ENCODE results near the gene ASCL2. TPM values are rescaled to one million over a fixed set of nuclear protein-coding genes. Genes with fewer than 3 reads are reported as not detected.
"Not testable (repeated sequence)": the region's sequence is repeated elsewhere in the genome, so short reads cannot be mapped to it uniquely, and the experiment has no call there.

ASCL2 gene
- polyA plus RNA-seq, 3 donors, result 1.5 to 3.8 (median 2.5) TPM

- DNase-seq (ENCODE audit: extremely low read depth in 1 of 11, low read depth in 9 of 11, low spot score in 4 of 11), result not testable (repeated sequence)
Measured at GRCh38 chr11:2286350-2286749, 16.0 kb upstream of the ASCL2 start.

GRCh38 chr11:2280208-2280607 lies 9.8 kb upstream of the ASCL2 start:
- no peak for DNase-seq (ENCODE audit: extremely low read depth in 1 of 11, low read depth in 9 of 11, low spot score in 4 of 11)

GRCh38 chr11:2277933-2278523 lies 7.6 kb upstream of the ASCL2 start:
- no peak for DNase-seq (ENCODE audit: extremely low read depth in 1 of 11, low read depth in 9 of 11, low spot score in 4 of 11)

GRCh38 chr11:2277008-2277346 lies 6.6 kb upstream of the ASCL2 start:
- no peak for DNase-seq (ENCODE audit: extremely low read depth in 1 of 11, low read depth in 9 of 11, low spot score in 4 of 11)

- no peak for DNase-seq (ENCODE audit: extremely low read depth in 1 of 11, low read depth in 9 of 11, low spot score in 4 of 11)
Measured at GRCh38 chr11:2276280-2277007, 6.1 kb upstream of the ASCL2 start.

- no peak for DNase-seq (ENCODE audit: extremely low read depth in 1 of 11, low read depth in 9 of 11, low spot score in 4 of 11)
Measured at GRCh38 chr11:2275334-2276279, 5.2 kb upstream of the ASCL2 start.

GRCh38 chr11:2273771-2274170 lies 3.4 kb upstream of the ASCL2 start:
- DNase-seq (ENCODE audit: extremely low read depth in 1 of 11, low read depth in 9 of 11, low spot score in 4 of 11), result no peak

GRCh38 chr11:2273311-2273710 lies 2.9 kb upstream of the ASCL2 start:
- DNase-seq (ENCODE audit: extremely low read depth in 1 of 11, low read depth in 9 of 11, low spot score in 4 of 11), result no peak

- DNase-seq (ENCODE audit: extremely low read depth in 1 of 11, low read depth in 9 of 11, low spot score in 4 of 11), result no peak
Measured at GRCh38 chr11:2272946-2273280, 2.5 kb upstream of the ASCL2 start.

- no peak for DNase-seq (ENCODE audit: extremely low read depth in 1 of 11, low read depth in 9 of 11, low spot score in 4 of 11)
Measured at GRCh38 chr11:2272228-2272945, 2.0 kb upstream of the ASCL2 start.

- DNase-seq (ENCODE audit: extremely low read depth in 1 of 11, low read depth in 9 of 11, low spot score in 4 of 11), result no peak
Measured at GRCh38 chr11:2271327-2272227, 1.2 kb upstream of the ASCL2 start.

- no peak for DNase-seq (ENCODE audit: extremely low read depth in 1 of 11, low read depth in 9 of 11, low spot score in 4 of 11)
Measured at GRCh38 chr11:2271077-2271326, 614 bp upstream of the ASCL2 start.

- peak in 6 of 11 donors; percentile 60 to 73 (median 70) for DNase-seq (ENCODE audit: extremely low read depth in 1 of 11, low read depth in 9 of 11, low spot score in 4 of 11)
Measured at GRCh38 chr11:2269601-2270321, 627 bp downstream of the ASCL2 start.

GRCh38 chr11:2268729-2269600 lies 1.4 kb downstream of the ASCL2 start:
- peak in 2 of 11 donors; percentile 28 to 42 for DNase-seq (ENCODE audit: extremely low read depth in 1 of 11, low read depth in 9 of 11, low spot score in 4 of 11)

GRCh38 chr11:2267851-2268728 lies 2.3 kb downstream of the ASCL2 start:
- no peak for DNase-seq (ENCODE audit: extremely low read depth in 1 of 11, low read depth in 9 of 11, low spot score in 4 of 11)

- DNase-seq (ENCODE audit: extremely low read depth in 1 of 11, low read depth in 9 of 11, low spot score in 4 of 11), result no peak
Measured at GRCh38 chr11:2267306-2267850, 3.0 kb downstream of the ASCL2 start.
